SK-N-MC (cell line): ENCODE measurements around the gene C1QL4.
"Not testable (repeated sequence)": the region's sequence is repeated elsewhere in the genome, so short reads cannot be mapped to it uniquely, and the experiment has no call there.

Experiments used
- DNase-seq: peaks from one replicate; pipeline ENCODE4 v3.0.0-alpha.2; 2011; ENCODE audit warnings: low read depth, low spot score
- H3K27ac ChIP-seq: fragments of 200-600 bp; sonication (generic); 2 replicates; pipeline ENCODE4 v1.5.1; 2016; ENCODE audit warnings: mixed run types
- H3K36me3 ChIP-seq: fragments of 200-600 bp; sonication (generic); 2 replicates; pipeline ENCODE4 v1.6.1; 2017; ENCODE audit warnings: antibody characterized with exemption, low read length, mixed read lengths; ENCODE audit not compliant: insufficient read depth
- H3K4me3 ChIP-seq: fragments of 200-600 bp; sonication (generic); 2 replicates; pipeline ENCODE4 v1.5.1; 2016
- H3K9ac ChIP-seq: fragments of 200-600 bp; sonication (generic); 2 replicates; pipeline ENCODE4 v1.8.0; 2017; ENCODE audit warnings: mixed run types, mixed read lengths; ENCODE audit not compliant: insufficient read length
- H3K9me3 ChIP-seq: fragments of 200-600 bp; sonication (generic); 2 replicates; pipeline ENCODE4 v1.6.1; 2017; ENCODE audit warnings: low read depth, mild to moderate bottlenecking, antibody characterized with exemption, low read length, moderate library complexity, mixed read lengths
- EZH2 ChIP-seq: fragments of 200-600 bp; sonication (generic); IDR thresholded peaks from one replicate; pipeline ENCODE4 v1.6.1; 2017; ENCODE audit warnings: antibody characterized with exemption
- FOXP2 ChIP-seq: optimal IDR thresholded peaks from 2 replicates; pipeline ENCODE3; 2011; ENCODE audit warnings: mild to moderate bottlenecking, moderate library complexity; ENCODE audit not compliant: insufficient read depth; ENCODE audit errors: extremely low read length, control extremely low read depth
- POLR2AphosphoS5 ChIP-seq: IDR thresholded peaks from 2 replicates; pipeline ENCODE4 v1.6.1; 2012; ENCODE audit warnings: mild to moderate bottlenecking, low read depth, low read length, borderline replicate concordance

The C1QL4 gene

DNA sequence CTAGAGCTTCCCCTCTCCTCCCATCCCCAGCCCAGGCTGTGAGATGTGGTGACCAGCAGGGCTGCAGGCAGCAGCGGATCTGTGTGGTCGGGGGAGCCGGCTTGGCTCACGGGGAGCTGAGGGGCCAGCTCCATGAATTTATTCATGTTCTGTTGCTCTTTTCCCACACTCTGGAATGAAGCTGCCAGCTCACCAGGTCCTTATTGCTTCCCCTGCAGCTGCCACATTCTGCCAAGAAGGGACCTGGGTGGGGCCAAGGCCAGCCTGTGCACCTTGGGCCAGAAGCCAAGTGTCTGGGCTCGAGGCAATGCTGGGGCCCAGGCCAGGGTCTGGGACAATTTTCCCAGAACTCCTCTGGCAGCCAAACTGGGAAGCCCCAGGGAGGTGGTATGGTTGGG, 2.5 kb upstream of the C1QL4 start:
- Histone ChIP-seq H3K36me3 (no peaks in the 10 kb centered on the region), H3K27ac (peak overlapping the region; percentile 15; the same call in 1 of the 2 replicates), H3K4me3 (no peak overlapping the region), H3K9me3 (no peaks in the 10 kb centered on the region), H3K9ac (no peak overlapping the region)
- DNase-seq, result no peak
- no peak for TF ChIP-seq EZH2
- TF ChIP-seq FOXP2, result no peak

DNA sequence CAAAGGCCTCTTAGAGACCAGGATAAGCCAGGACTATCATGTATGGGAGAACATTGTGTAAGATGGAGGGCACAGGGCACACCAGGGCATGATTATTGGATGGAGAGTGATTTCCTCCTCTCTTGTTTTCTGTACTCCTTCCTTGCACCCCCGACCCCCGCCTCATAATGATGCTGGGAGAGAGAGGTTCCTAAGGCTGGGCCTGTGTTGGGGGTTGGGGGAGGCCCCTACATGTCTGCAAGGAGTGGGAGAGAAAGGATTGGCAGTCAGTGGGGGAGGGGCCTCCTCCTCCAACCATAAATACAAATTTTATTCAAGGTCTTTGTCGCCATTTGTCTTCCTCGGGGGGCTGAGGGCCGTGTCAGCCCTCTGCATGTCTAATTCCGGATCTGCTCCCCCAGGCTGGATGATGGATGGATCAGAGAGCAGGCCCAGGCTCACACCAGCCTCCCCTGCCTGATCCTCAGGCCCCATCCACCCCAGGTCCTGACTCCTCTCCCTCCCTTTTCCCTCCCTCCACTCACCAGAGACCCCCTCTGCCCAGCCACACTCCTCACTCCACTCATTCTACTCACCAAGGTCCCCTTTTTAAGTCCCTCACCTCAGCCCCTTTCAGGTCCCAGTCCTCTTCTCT, 2.0 kb upstream of the C1QL4 start:
- TF ChIP-seq EZH2, result no peak
- TF ChIP-seq FOXP2, result no peak
- TF ChIP-seq POLR2AphosphoS5, result no peak
- Histone ChIP-seq H3K27ac (peak overlapping the region; percentile 15; the same call in 1 of the 2 replicates), H3K9me3 (no peaks in the 10 kb centered on the region), H3K9ac (no peak overlapping the region), H3K4me3 (no peak overlapping the region), H3K36me3 (no peaks in the 10 kb centered on the region)
- DNase-seq, result no peak

GRCh38 chr12:49335955-49336644, 888 bp downstream of the C1QL4 start:
- H3K4me3 ChIP-seq, result peak overlapping the region; percentile 87
- no peak for TF ChIP-seq EZH2
- TF ChIP-seq POLR2AphosphoS5, result no peak
- no peak for TF ChIP-seq FOXP2
- no peak overlapping the region for H3K9ac ChIP-seq
- H3K27ac ChIP-seq, result no peak overlapping the region
- no peaks in the 10 kb centered on the region for H3K36me3 ChIP-seq
- no peaks in the 10 kb centered on the region for H3K9me3 ChIP-seq
- no peak for DNase-seq

DNA sequence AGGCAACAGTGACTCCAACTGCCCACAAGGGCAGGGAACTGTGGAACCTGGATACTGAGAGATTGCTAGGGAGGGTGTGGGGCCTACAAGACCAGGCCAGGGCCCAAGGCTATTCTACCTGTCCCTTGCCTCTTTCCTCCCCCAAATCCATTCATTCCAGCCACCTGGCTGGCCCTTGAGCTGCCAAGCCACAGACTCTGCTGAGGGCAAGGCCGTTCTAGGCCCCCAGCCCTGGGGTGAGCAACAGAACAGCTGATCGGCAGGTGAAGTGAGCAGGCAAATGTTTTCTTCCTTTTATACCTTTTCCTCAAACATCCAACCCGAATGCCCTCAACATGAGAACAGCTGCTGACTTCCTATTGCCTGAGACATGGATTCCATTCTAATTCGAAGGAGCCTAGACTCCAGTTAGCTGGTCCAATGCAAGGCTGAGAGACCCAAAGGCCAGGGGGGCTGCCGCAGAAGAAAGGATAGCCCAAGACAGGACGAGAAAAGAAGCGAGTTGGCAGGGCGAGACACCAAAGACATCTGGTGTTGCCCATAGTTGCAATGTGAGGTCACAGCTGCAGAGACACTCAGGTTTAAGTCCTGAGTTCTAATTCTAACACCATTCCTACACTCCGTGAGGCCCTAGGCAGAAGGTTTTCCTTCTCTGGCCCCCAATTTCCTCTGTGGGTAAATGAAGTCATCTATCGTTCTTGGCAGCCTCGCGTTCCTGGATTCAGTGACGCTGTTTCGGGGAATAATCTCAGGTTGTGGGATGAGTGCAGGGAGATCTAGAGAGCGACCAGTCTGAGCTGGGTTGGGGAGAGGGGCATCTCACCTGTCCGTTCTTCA, 1.7 kb downstream of the C1QL4 start:
- H3K4me3 ChIP-seq, result no peak overlapping the region
- H3K36me3 ChIP-seq, result peaks cover 4% of the 10 kb centered on the region; the same call in 1 of the 2 replicates
- no peak for TF ChIP-seq EZH2
- H3K9me3 ChIP-seq, result no peaks in the 10 kb centered on the region
- H3K27ac ChIP-seq, result no peak overlapping the region
- no peak for DNase-seq
- no peak overlapping the region for H3K9ac ChIP-seq

DNA sequence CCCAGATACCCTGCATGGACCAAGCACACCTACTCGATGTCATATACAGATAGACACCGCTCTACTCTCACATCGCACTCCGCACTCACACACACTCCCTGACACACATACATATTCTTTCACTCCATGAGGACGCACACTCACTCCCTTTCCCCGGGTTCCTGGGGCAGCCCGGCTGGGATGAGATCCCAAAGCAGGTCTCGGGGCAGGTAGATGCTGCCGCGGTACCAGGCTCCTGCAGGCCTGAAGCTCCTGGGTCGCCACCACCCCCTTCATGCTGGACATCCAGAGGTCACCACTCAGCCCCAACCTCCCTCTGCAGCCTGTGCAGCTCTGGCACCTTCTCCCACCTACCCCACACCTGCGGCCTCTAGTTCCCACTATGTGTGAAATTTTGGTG, 2.3 kb downstream of the C1QL4 start:
- DNase-seq, result no peak
- Histone ChIP-seq H3K36me3 (peaks cover 11% of the 10 kb centered on the region; the same call in 1 of the 2 replicates), H3K9ac (no peak overlapping the region), H3K27ac (no peak overlapping the region), H3K9me3 (no peaks in the 10 kb centered on the region), H3K4me3 (no peak overlapping the region)
- TF ChIP-seq EZH2 (no peak), FOXP2 (no peak), POLR2AphosphoS5 (no peak)

GRCh38 chr12:49334226-49334625, 2.8 kb downstream of the C1QL4 start:
- Histone ChIP-seq H3K36me3 (peaks cover 15% of the 10 kb centered on the region; the same call in 1 of the 2 replicates), H3K4me3 (no peak overlapping the region), H3K9ac (no peak overlapping the region), H3K9me3 (no peaks in the 10 kb centered on the region), H3K27ac (no peak overlapping the region)
- no peak for DNase-seq
- no peak for TF ChIP-seq FOXP2
- TF ChIP-seq POLR2AphosphoS5, result no peak

DNA sequence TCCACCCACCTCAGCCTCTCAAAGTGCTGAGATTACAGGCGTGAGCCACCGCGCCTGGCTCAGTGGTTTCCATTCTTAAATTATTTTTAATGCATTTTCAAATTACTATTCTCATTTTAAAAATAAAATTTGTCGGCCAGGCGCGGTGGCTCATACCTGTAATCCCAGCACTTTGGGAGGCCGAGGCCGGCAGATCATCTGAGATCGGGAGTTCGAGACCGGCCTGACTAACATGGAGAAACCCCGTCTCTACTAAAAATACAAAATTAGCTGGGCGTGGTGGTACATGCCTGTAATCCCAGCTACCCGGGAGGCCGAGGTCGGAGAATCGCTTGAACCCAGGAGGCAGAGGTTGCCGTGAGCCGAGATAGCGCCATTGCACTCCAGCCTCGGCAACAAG, 3.2 kb downstream of the C1QL4 start:
- H3K4me3 ChIP-seq, H3K27ac ChIP-seq, H3K9me3 ChIP-seq, H3K9ac ChIP-seq, DNase-seq: not testable (repeated sequence)
- peaks cover 20% of the 10 kb centered on the region; the same call in 1 of the 2 replicates for H3K36me3 ChIP-seq

DNA sequence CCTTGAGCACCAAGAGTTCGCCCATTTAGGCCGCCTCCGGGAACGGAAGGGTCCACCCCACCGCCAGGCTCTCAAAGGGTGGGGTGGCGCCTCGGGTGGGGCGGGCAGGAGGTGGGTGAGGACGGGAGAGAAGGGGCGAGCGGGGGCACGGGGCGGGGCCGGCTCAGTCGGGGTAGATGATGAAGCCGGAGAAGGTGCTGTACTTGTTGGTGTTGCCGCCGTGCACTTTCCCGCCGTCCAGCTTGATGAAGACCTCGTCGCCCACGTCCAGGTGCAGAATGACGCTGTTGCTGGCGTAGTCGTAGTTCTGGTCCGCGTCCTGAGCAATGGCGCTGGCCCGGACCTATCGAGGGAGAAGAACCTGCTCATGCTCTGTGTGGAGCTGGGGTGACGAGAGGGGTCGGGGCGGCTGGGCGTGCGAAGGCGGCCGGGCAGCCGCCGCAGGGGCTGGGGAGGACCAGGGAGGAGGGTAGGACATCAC, 4.1 kb downstream of the C1QL4 start:
- peak overlapping the region; percentile 91 for H3K27ac ChIP-seq
- peaks cover 21% of the 10 kb centered on the region; the same call in 1 of the 2 replicates for H3K36me3 ChIP-seq
- H3K9ac ChIP-seq, result no peak overlapping the region
- DNase-seq, result no peak
- H3K4me3 ChIP-seq, result no peak overlapping the region
- TF ChIP-seq EZH2 (no peak), POLR2AphosphoS5 (no peak), FOXP2 (no peak)
- no peaks in the 10 kb centered on the region for H3K9me3 ChIP-seq

GRCh38 chr12:49332441-49332861, 4.5 kb downstream of the C1QL4 start:
- peak overlapping the region; percentile 66 for H3K4me3 ChIP-seq
- H3K9me3 ChIP-seq, result no peaks in the 10 kb centered on the region

More at GRCh38 chr12:49332441-49332861, 4.5 kb downstream of the C1QL4 start:
- TF ChIP-seq EZH2 (no peak), POLR2AphosphoS5 (no peak), FOXP2 (no peak)
- Histone ChIP-seq H3K9ac (peak overlapping the region; percentile 19), H3K36me3 (peaks cover 22% of the 10 kb centered on the region; the same call in 1 of the 2 replicates), H3K27ac (peak overlapping the region; percentile 91)
- DNase-seq, result no peak
